Measurements from ENCODE around the gene GRAMD2B.

DNA sequence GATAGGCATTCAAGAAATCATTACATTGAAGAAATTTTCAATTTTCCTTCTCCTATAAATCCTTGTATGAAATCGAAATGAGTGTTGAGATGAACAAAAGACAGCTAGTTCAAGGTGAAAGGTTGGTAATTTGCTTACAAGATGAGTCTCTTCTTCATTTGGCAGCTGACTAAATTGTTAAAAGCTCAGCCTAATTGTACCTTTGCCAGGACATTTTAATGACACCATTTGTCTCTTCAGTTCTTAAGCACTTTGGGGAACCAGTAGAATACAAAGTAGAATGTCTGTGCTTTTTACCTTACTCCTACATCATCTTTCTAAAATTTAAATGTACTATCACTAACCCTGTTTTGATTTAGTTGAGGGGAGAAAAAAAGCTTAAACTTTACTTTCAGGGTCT, 59.4 kb downstream of the GRAMD2B start:
- TF ChIP-seq ZNF302 (tag by site-specific recombination; IDR thresholded peaks at IDR 0.05; ENCODE audit: low read depth), result no peak
- no peak for TF ChIP-seq ZNF155 (tag by site-specific recombination; IDR thresholded peaks at IDR 0.05)
- TF ChIP-seq, protein P1, sequence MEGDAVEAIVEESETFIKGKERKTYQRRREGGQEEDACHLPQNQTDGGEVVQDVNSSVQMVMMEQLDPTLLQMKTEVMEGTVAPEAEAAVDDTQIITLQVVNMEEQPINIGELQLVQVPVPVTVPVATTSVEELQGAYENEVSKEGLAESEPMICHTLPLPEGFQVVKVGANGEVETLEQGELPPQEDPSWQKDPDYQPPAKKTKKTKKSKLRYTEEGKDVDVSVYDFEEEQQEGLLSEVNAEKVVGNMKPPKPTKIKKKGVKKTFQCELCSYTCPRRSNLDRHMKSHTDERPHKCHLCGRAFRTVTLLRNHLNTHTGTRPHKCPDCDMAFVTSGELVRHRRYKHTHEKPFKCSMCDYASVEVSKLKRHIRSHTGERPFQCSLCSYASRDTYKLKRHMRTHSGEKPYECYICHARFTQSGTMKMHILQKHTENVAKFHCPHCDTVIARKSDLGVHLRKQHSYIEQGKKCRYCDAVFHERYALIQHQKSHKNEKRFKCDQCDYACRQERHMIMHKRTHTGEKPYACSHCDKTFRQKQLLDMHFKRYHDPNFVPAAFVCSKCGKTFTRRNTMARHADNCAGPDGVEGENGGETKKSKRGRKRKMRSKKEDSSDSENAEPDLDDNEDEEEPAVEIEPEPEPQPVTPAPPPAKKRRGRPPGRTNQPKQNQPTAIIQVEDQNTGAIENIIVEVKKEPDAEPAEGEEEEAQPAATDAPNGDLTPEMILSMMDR (tag by site-specific recombination; IDR thresholded peaks at IDR 0.05), result no peak
- no peak for TF ChIP-seq ZNF843 (tag by site-specific recombination; IDR thresholded peaks at IDR 0.05)

Measured in HEK293 (cell line).